Liver (tissue), 9 donors: ENCODE results near the gene KYNU. TPM values are rescaled to one million over a fixed set of nuclear protein-coding genes. Genes with fewer than 3 reads are reported as not detected.

ENCODE experiments used
- DNase-seq: peaks from one replicate; pipeline ENCODE4 v3.0.0-alpha.2; 2017; ENCODE audit warnings: low spot score
- H3K27ac ChIP-seq, 2 donors: one replicate each; pipeline ENCODE4 v1.7.0; 2013; ENCODE audit warnings: inconsistent platforms in 2 of 2, low read length in 2 of 2, control low read depth in 1 of 2, low read depth in 1 of 2, mild to moderate bottlenecking in 1 of 2
- H3K27me3 ChIP-seq, 4 donors: one replicate each; pipeline versions ENCODE4 v1.6.1 to v1.7.0; 2013; ENCODE audit warnings: low read length in 3 of 4, inconsistent platforms in 1 of 4, mild to moderate bottlenecking in 1 of 4, moderate library complexity in 1 of 4; ENCODE audit not compliant: control insufficient read depth in 4 of 4, insufficient read depth in 4 of 4
- H3K36me3 ChIP-seq, 4 donors: one replicate each; pipeline versions ENCODE4 v1.6.1 to v1.7.0; 2013; ENCODE audit warnings: low read length in 3 of 4, mild to moderate bottlenecking in 3 of 4, low read depth in 1 of 4, moderate library complexity in 1 of 4; ENCODE audit not compliant: control insufficient read depth in 4 of 4, insufficient read depth in 3 of 4
- H3K4me1 ChIP-seq, 4 donors: one replicate each; pipeline versions ENCODE4 v1.6.1 to v1.7.0; 2013; ENCODE audit warnings: low read length in 3 of 4, mild to moderate bottlenecking in 3 of 4, moderate library complexity in 1 of 4; ENCODE audit not compliant: control insufficient read depth in 4 of 4, insufficient read depth in 4 of 4
- H3K4me3 ChIP-seq, 3 donors: one replicate each; pipeline versions ENCODE4 v1.6.1 to v1.7.0; 2013; ENCODE audit warnings: low read length in 3 of 3, control low read depth in 1 of 3, low read depth in 1 of 3, mild to moderate bottlenecking in 1 of 3
- H3K9ac ChIP-seq, 2 donors: one replicate each; pipeline ENCODE4 v1.7.0; 2013; ENCODE audit warnings: low read length in 2 of 2, mild to moderate bottlenecking in 2 of 2, moderate library complexity in 2 of 2, control low read depth in 1 of 2, low read depth in 1 of 2
- H3K9me3 ChIP-seq, 4 donors: one replicate each; pipeline versions ENCODE4 v1.6.1 to v1.7.0; 2013; ENCODE audit warnings: low read length in 3 of 4; ENCODE audit not compliant: control insufficient read depth in 4 of 4
- ATF3 ChIP-seq: IDR thresholded peaks from 2 replicates; pipeline ENCODE4 v1.6.1; 2016; ENCODE audit warnings: antibody characterized with exemption
- CTCF ChIP-seq: fragments of 150-350 bp; IDR thresholded peaks from 2 replicates; pipeline ENCODE4 v1.5.1; 2017; ENCODE audit warnings: improper control_type of control experiment, low read depth, low read length; ENCODE audit not compliant: missing input control
- EGR1 ChIP-seq, 2 donors: IDR thresholded peaks; 2 replicates each; pipeline ENCODE4 v1.6.1; 2016 to 2018; ENCODE audit warnings: antibody characterized with exemption in 2 of 2, low read depth in 2 of 2
- FOXA1 ChIP-seq: IDR thresholded peaks from 2 replicates; pipeline ENCODE4 v1.6.1; 2016; ENCODE audit warnings: antibody characterized with exemption
- FOXA2 ChIP-seq: IDR thresholded peaks from 2 replicates; pipeline ENCODE4 v1.6.1; 2016; ENCODE audit warnings: antibody characterized with exemption
- GABPA ChIP-seq, 2 donors: IDR thresholded peaks in 1 of 2; conservative IDR thresholded peaks in 1 of 2; 2 replicates each; pipeline ENCODE4 v1.6.1; 2016; ENCODE audit warnings: antibody characterized with exemption in 2 of 2, mild to moderate bottlenecking in 1 of 2, moderate library complexity in 1 of 2
- HNF4A ChIP-seq, 2 donors: conservative IDR thresholded peaks; 2 replicates each; pipeline ENCODE4 v1.6.1; 2016; ENCODE audit warnings: antibody characterized with exemption in 2 of 2, mild to moderate bottlenecking in 2 of 2
- HNF4G ChIP-seq: IDR thresholded peaks from 2 replicates; pipeline ENCODE4 v1.6.1; 2016; ENCODE audit warnings: antibody characterized with exemption
- JUND ChIP-seq, 2 donors: IDR thresholded peaks; 2 replicates each; pipeline ENCODE4 v1.6.1; 2016; ENCODE audit warnings: antibody characterized with exemption in 2 of 2
- NR2F2 ChIP-seq: IDR thresholded peaks from 2 replicates; pipeline ENCODE4 v1.6.1; 2016; ENCODE audit warnings: antibody characterized with exemption
- REST ChIP-seq: IDR thresholded peaks from 2 replicates; pipeline ENCODE4 v1.6.1; 2016; ENCODE audit warnings: antibody characterized with exemption, mild to moderate bottlenecking
- RXRA ChIP-seq, 2 donors: IDR thresholded peaks; 2 replicates each; pipeline ENCODE4 v1.6.1; 2017 to 2018; ENCODE audit warnings: antibody characterized with exemption in 2 of 2, mild to moderate bottlenecking in 1 of 2
- TAF1 ChIP-seq: conservative IDR thresholded peaks from 2 replicates; pipeline ENCODE4 v1.6.1; 2016; ENCODE audit warnings: antibody characterized with exemption, mild to moderate bottlenecking
- YY1 ChIP-seq: IDR thresholded peaks from 2 replicates; pipeline ENCODE4 v1.6.1; 2016; ENCODE audit warnings: antibody characterized with exemption, mild to moderate bottlenecking
- WGBS: extraction: QIAGEN DNeasy Blood & Tissue Kit; methylation state at CpG from one replicate; pipeline ENCODE4 v1.1.7; 2013; 5-methylcytosine and 5-hydroxymethylcytosine counted together
- polyA plus RNA-seq, 2 donors: library from polyadenylated mRNA; stranded (reverse) in 1 of 2; unstranded in 1 of 2; fragments of 200-250 nt in 1 of 2; fragments of >200 nt in 1 of 2; fragmentation: Nextera tagmentation in 1 of 2; extraction: Ambion mirVana in 1 of 2; gene quantifications; one replicate each; pipeline versions ENCODE4 v1.2.1 to v1.2.3, GENCODE V29; 2013 to 2015
- total RNA-seq, 2 donors: library from RNA; depleted of rRNA; stranded (reverse); fragments of >200 nt; gene quantifications; one replicate each; pipeline ENCODE4 v1.2.3, GENCODE V29; 2014
- TF ChIP-seq, protein P1 (sequence below): IDR thresholded peaks from 2 replicates; pipeline ENCODE4 v1.6.1; 2016; ENCODE audit warnings: antibody characterized with exemption
- TF ChIP-seq, protein P2 (sequence below): IDR thresholded peaks from 2 replicates; pipeline ENCODE4 v1.6.1; 2016; ENCODE audit warnings: antibody characterized with exemption
- donor health status: healthy.
- donor health status: healthy.
- donor health status: healthy.
- donor health status: healthy.
- donor health status: healthy.

Gene KYNU
- total and polyA plus RNA-seq, 4 donors, result 24.0 to 64.3 (median 32.8) TPM

DNA sequence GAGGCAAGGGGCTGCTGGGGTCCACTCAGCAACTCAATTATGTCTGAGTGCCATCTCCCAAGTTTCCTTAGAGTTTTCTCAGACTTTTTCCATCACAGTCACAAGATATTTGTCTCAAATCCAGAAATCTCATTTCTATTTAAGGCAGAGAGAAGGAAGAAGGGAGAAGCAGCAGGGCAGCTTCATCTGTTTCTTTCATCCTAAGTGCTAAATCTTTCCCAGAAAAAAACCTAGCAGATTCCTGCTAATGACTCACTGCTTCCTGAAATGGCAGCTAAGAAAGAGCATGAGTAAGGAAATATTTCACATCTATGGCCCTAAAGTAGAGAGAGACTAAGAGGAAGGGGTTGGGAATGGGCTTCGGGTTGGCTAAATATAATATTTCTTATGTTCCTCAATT lies 88.0 kb downstream of the KYNU start:
- Histone ChIP-seq H3K9me3 (no peaks in the 10 kb centered on the region), H3K27me3 (no peaks in the 10 kb centered on the region), H3K4me1 (no peaks in the 10 kb centered on the region), H3K4me3 (no peak overlapping the region), H3K27ac (no peak overlapping the region), H3K36me3 (peaks cover 3 to 47% (median 24%) of the 10 kb centered on the region in 4 donors), H3K9ac (no peak overlapping the region)
- DNase-seq, result no peak
- TF ChIP-seq ATF3 (no peak), GABPA (IDR thresholded peaks at IDR 0.05 in 1 of 2, conservative IDR thresholded peaks at IDR 0.05 in 1 of 2) (no peak), YY1 (no peak), TAF1 (no peak), HNF4A (conservative IDR thresholded peaks at IDR 0.05) (no peak), EGR1 (IDR thresholded peaks at IDR 0.05; ENCODE audit: low read depth in 2 of 2) (no peak), FOXA2 (no peak), RXRA (IDR thresholded peaks at IDR 0.05) (no peak), FOXA1 (no peak), JUND (IDR thresholded peaks at IDR 0.05) (no peak), NR2F2 (no peak)
- TF ChIP-seq, protein P1, sequence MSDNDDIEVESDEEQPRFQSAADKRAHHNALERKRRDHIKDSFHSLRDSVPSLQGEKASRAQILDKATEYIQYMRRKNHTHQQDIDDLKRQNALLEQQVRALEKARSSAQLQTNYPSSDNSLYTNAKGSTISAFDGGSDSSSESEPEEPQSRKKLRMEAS, result no peak
- TF ChIP-seq, protein P2, sequence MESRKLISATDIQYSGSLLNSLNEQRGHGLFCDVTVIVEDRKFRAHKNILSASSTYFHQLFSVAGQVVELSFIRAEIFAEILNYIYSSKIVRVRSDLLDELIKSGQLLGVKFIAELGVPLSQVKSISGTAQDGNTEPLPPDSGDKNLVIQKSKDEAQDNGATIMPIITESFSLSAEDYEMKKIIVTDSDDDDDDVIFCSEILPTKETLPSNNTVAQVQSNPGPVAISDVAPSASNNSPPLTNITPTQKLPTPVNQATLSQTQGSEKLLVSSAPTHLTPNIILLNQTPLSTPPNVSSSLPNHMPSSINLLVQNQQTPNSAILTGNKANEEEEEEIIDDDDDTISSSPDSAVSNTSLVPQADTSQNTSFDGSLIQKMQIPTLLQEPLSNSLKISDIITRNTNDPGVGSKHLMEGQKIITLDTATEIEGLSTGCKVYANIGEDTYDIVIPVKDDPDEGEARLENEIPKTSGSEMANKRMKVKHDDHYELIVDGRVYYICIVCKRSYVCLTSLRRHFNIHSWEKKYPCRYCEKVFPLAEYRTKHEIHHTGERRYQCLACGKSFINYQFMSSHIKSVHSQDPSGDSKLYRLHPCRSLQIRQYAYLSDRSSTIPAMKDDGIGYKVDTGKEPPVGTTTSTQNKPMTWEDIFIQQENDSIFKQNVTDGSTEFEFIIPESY, result no peak
- 89% methylated on average over 1 of the region's 1 CpG for WGBS

DNA sequence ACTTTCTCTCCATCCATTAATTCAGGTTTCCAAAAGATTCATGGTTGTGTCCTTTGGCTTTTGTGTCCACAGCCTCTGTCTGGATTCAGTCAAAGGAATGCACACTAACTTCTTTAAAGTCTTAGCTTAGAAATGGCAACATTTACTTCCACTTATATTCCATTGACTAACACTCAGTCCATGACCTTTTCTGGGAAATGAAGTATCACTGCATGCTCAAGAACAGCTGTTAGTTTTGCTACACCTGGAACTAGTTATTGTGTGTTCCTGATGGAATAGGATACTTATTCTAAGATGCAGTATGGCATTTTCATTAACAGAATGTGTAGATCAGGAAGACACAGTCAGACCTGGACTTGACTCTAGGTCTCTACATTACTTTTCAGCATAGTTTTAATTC lies 88.8 kb downstream of the KYNU start:
- no peaks in the 10 kb centered on the region for H3K4me1 ChIP-seq
- TF ChIP-seq ATF3 (no peak), CTCF (no peak), FOXA2 (no peak), RXRA (IDR thresholded peaks at IDR 0.05) (no peak), YY1 (no peak), HNF4A (conservative IDR thresholded peaks at IDR 0.05) (no peak)
- no peaks in the 10 kb centered on the region for H3K27me3 ChIP-seq
- no peaks in the 10 kb centered on the region for H3K9me3 ChIP-seq
- H3K9ac ChIP-seq, result no peak overlapping the region
- no peak overlapping the region for H3K4me3 ChIP-seq
- H3K36me3 ChIP-seq, result peaks cover 3 to 48% (median 22%) of the 10 kb centered on the region in 4 donors
- no peak overlapping the region for H3K27ac ChIP-seq
- DNase-seq, result no peak

GRCh38 chr2:142967060-142967459 lies 89.6 kb downstream of the KYNU start:
- no peak for DNase-seq
- WGBS, result 72% methylated on average over 1 of the region's 1 CpG
- Histone ChIP-seq H3K4me3 (no peak overlapping the region), H3K27ac (no peak overlapping the region), H3K9ac (no peak overlapping the region), H3K36me3 (peaks cover 3 to 44% (median 20%) of the 10 kb centered on the region in 4 donors), H3K27me3 (no peaks in the 10 kb centered on the region), H3K4me1 (no peaks in the 10 kb centered on the region), H3K9me3 (no peaks in the 10 kb centered on the region)
- TF ChIP-seq REST (no peak), YY1 (no peak), FOXA1 (no peak), GABPA (IDR thresholded peaks at IDR 0.05 in 1 of 2, conservative IDR thresholded peaks at IDR 0.05 in 1 of 2) (no peak), CTCF (no peak), HNF4G (no peak), JUND (IDR thresholded peaks at IDR 0.05) (no peak), FOXA2 (no peak)
- TF ChIP-seq, protein P1, result no peak
